HG03354 (cell line): ENCODE measurements around the gene CARD10.
"Not testable (repeated sequence)": the region's sequence is repeated elsewhere in the genome, so short reads cannot be mapped to it uniquely, and the experiment has no call there.

Source experiments
- ATAC-seq: cut with Tn5 transposase; IDR thresholded peaks from one replicate; pipeline ENCODE4 v1.9.1; 2021; ENCODE audit warnings: mild to moderate bottlenecking; ENCODE audit not compliant: unreplicated experiment, poor library complexity, severe bottlenecking

The CARD10 gene

GRCh38 chr22:37473437-37473946 lies 45.7 kb downstream of the CARD10 start:
- ATAC-seq = no peak

GRCh38 chr22:37472418-37473006 lies 46.7 kb downstream of the CARD10 start:
- ATAC-seq = no peak

- no peak for ATAC-seq
These were observed 47.3 kb downstream of the CARD10 start for GRCh38 chr22:37471727-37472417.

GRCh38 chr22:37470087-37470445 lies 49.1 kb downstream of the CARD10 start:
- no peak for ATAC-seq

- no peak for ATAC-seq
These were observed 49.7 kb downstream of the CARD10 start for GRCh38 chr22:37469416-37470086.

- ATAC-seq = not testable (repeated sequence)
These were observed 51.0 kb downstream of the CARD10 start for GRCh38 chr22:37468201-37468695.

GRCh38 chr22:37467391-37467955 lies 51.7 kb downstream of the CARD10 start:
- no peak for ATAC-seq

GRCh38 chr22:37464181-37464580 lies 55.0 kb downstream of the CARD10 start:
- ATAC-seq = no peak

- no peak for ATAC-seq
These were observed 56.2 kb downstream of the CARD10 start for GRCh38 chr22:37462983-37463382.

GRCh38 chr22:37462436-37462835 lies 56.8 kb downstream of the CARD10 start:
- no peak for ATAC-seq

- no peak for ATAC-seq
These were observed 57.3 kb downstream of the CARD10 start for GRCh38 chr22:37461961-37462360.

- no peak for ATAC-seq
These were observed 58.5 kb downstream of the CARD10 start for GRCh38 chr22:37460684-37461083.

- no peak for ATAC-seq
These were observed 60.0 kb downstream of the CARD10 start for GRCh38 chr22:37459206-37459605.

- ATAC-seq = peak; percentile 50
These were observed 61.9 kb downstream of the CARD10 start for GRCh38 chr22:37457093-37457893.

GRCh38 chr22:37456346-37456745 lies 62.9 kb downstream of the CARD10 start:
- ATAC-seq = no peak

- no peak for ATAC-seq
These were observed 63.3 kb downstream of the CARD10 start for GRCh38 chr22:37455896-37456295.

- ATAC-seq = no peak
These were observed 64.1 kb downstream of the CARD10 start for GRCh38 chr22:37454857-37455686.

- ATAC-seq = no peak
These were observed 65.5 kb downstream of the CARD10 start for GRCh38 chr22:37453696-37454095.

GRCh38 chr22:37451218-37451617 lies 68.0 kb downstream of the CARD10 start:
- no peak for ATAC-seq
